Glutamatergic neuron (in vitro differentiated cells): ENCODE results near the gene TPD52L2. TPM values are rescaled to one million over a fixed set of nuclear protein-coding genes. Genes with fewer than 3 reads are reported as not detected.
"Not testable (repeated sequence)": the region's sequence is repeated elsewhere in the genome, so short reads cannot be mapped to it uniquely, and the experiment has no call there.

Source experiments
- DNase-seq: peaks from one replicate; pipeline ENCODE4 v3.0.0; 2022
- H3K27ac Mint-ChIP-seq: one replicate; pipeline ENCODE4 v1.8.0; 2020; ENCODE audit warnings: mild to moderate bottlenecking, mixed read lengths, inconsistent platforms; ENCODE audit not compliant: unreplicated experiment
- H3K27me3 Mint-ChIP-seq: one replicate; pipeline ENCODE4 v1.8.0; 2020; ENCODE audit warnings: mild to moderate bottlenecking, moderate library complexity, mixed read lengths, inconsistent platforms; ENCODE audit not compliant: unreplicated experiment
- H3K36me3 Mint-ChIP-seq: one replicate; pipeline ENCODE4 v1.8.0; 2020; ENCODE audit warnings: mild to moderate bottlenecking, mixed read lengths, inconsistent platforms; ENCODE audit not compliant: unreplicated experiment
- H3K4me1 Mint-ChIP-seq: one replicate; pipeline ENCODE4 v1.8.0; 2020; ENCODE audit warnings: mild to moderate bottlenecking, low read depth, mixed read lengths, inconsistent platforms; ENCODE audit not compliant: unreplicated experiment
- H3K4me3 Mint-ChIP-seq: one replicate; pipeline ENCODE4 v1.8.0; 2020; ENCODE audit warnings: mild to moderate bottlenecking, mixed read lengths, inconsistent platforms; ENCODE audit not compliant: unreplicated experiment
- H3K9me3 Mint-ChIP-seq: one replicate; pipeline ENCODE4 v1.8.0; 2020; ENCODE audit warnings: mild to moderate bottlenecking, moderate library complexity, mixed read lengths, inconsistent platforms; ENCODE audit not compliant: unreplicated experiment
- CTCF ChIP-seq: fragments of 200-600 bp; sonication (generic); IDR thresholded peaks from one replicate; pipeline ENCODE4 v1.5.0; 2021; ENCODE audit not compliant: partially characterized antibody, unreplicated experiment
- total RNA-seq: library from RNA; stranded (reverse); fragmentation: NEBNext Ultra II Directional; extraction: Animal tissue kit (Norgen Biotek cat#: 25700); gene quantifications from one replicate; pipeline ENCODE4 v1.2.1, GENCODE V29; 2021; ENCODE audit not compliant: unreplicated experiment

TPD52L2 gene
- total RNA-seq, 1 donor from 2014 or later, result 109 TPM

- Mint-ChIP-seq H3K9me3 (peaks cover 5% of the 10 kb centered on the region), H3K36me3 (peaks cover 5% of the 10 kb centered on the region), H3K4me3 (no peak overlapping the region), H3K27ac (peak overlapping the region; percentile 73), H3K4me1 (no peaks in the 10 kb centered on the region), H3K27me3 (peaks cover 3% of the 10 kb centered on the region)
- TF ChIP-seq CTCF, result no peak
- no peak for DNase-seq
Observed at GRCh38 chr20:63850689-63851547, 14.2 kb upstream of the TPD52L2 start.

- H3K27ac Mint-ChIP-seq, result not testable (repeated sequence)
Observed at GRCh38 chr20:63851548-63851943, 13.5 kb upstream of the TPD52L2 start.

GRCh38 chr20:63853733-63854068 is 11.4 kb upstream of the TPD52L2 start:
- H3K4me1 Mint-ChIP-seq, DNase-seq, H3K4me3 Mint-ChIP-seq, H3K36me3 Mint-ChIP-seq, H3K9me3 Mint-ChIP-seq, H3K27ac Mint-ChIP-seq, H3K27me3 Mint-ChIP-seq: not testable (repeated sequence)

More at GRCh38 chr20:63851548-63851943, 13.5 kb upstream of the TPD52L2 start:
- H3K4me3 Mint-ChIP-seq, H3K4me1 Mint-ChIP-seq, H3K27me3 Mint-ChIP-seq, H3K9me3 Mint-ChIP-seq, DNase-seq, H3K36me3 Mint-ChIP-seq: not testable (repeated sequence)

GRCh38 chr20:63854069-63854765 is 10.9 kb upstream of the TPD52L2 start:
- Mint-ChIP-seq H3K36me3 (peaks cover 5% of the 10 kb centered on the region), H3K27me3 (no peaks in the 10 kb centered on the region), H3K9me3 (peaks cover 5% of the 10 kb centered on the region), H3K4me3 (no peak overlapping the region), H3K4me1 (peaks cover 13% of the 10 kb centered on the region), H3K27ac (no peak overlapping the region)
- TF ChIP-seq CTCF, result no peak
- DNase-seq, result no peak

- Mint-ChIP-seq H3K36me3 (peaks cover 5% of the 10 kb centered on the region), H3K27ac (no peak overlapping the region), H3K4me1 (peaks cover 13% of the 10 kb centered on the region), H3K9me3 (peaks cover 5% of the 10 kb centered on the region), H3K4me3 (no peak overlapping the region), H3K27me3 (no peaks in the 10 kb centered on the region)
- peak; percentile 68 for DNase-seq
- no peak for TF ChIP-seq CTCF
Observed at GRCh38 chr20:63854766-63855362, 10.2 kb upstream of the TPD52L2 start.
